CD14-positive monocyte (primary cell): ENCODE measurements around the gene VWA1. TPM values are rescaled to one million over a fixed set of nuclear protein-coding genes. Genes with fewer than 3 reads are reported as not detected.
"Not testable (repeated sequence)": the region's sequence is repeated elsewhere in the genome, so short reads cannot be mapped to it uniquely, and the experiment has no call there.

Source experiments
- DNase-seq, 3 donors: peaks; one replicate each; pipeline ENCODE4 v3.0.0-alpha.2; 2011 to 2022
- H2AFZ ChIP-seq: 2 replicates; pipeline ENCODE4 v1.6.0; 2012; ENCODE audit warnings: mild to moderate bottlenecking, low read depth, low read length, inconsistent platforms; ENCODE audit not compliant: insufficient read depth, poor library complexity, severe bottlenecking
- H3K27ac ChIP-seq, 2 donors: 1 replicate in 1 of 2; 2 replicates in 1 of 2; pipeline ENCODE4 v1.5.1; 2012 to 2013; ENCODE audit warnings: low read length in 2 of 2, control low read depth in 1 of 2, inconsistent platforms in 1 of 2, low read depth in 1 of 2, mild to moderate bottlenecking in 1 of 2
- H3K27me3 ChIP-seq, 2 donors: one replicate each; pipeline versions ENCODE4 v1.6.0 to v1.6.1; 2011 to 2013; ENCODE audit warnings: low read length in 2 of 2; ENCODE audit not compliant: control insufficient read depth in 2 of 2, insufficient read depth in 2 of 2
- H3K36me3 ChIP-seq, 2 donors: replicated peaks in 1 of 2; 1 replicate in 1 of 2; 2 replicates in 1 of 2; pipeline versions ENCODE4 v1.5.1 to v1.6.1; 2012 to 2013; ENCODE audit warnings: low read length in 2 of 2, control low read depth in 1 of 2, inconsistent platforms in 1 of 2, mild to moderate bottlenecking in 1 of 2; ENCODE audit not compliant: insufficient read depth in 2 of 2, control insufficient read depth in 1 of 2
- H3K4me1 ChIP-seq, 2 donors: 1 replicate in 1 of 2; 2 replicates in 1 of 2; pipeline versions ENCODE4 v1.5.1 to v1.6.1; 2012 to 2013; ENCODE audit warnings: low read length in 2 of 2, control low read depth in 1 of 2, inconsistent platforms in 1 of 2, mild to moderate bottlenecking in 1 of 2, moderate library complexity in 1 of 2; ENCODE audit not compliant: insufficient read depth in 2 of 2, control insufficient read depth in 1 of 2
- H3K4me2 ChIP-seq: replicated peaks from 2 replicates; pipeline ENCODE3; 2012; ENCODE audit warnings: low read length, moderate library complexity, mild to moderate bottlenecking; ENCODE audit not compliant: poor library complexity, severe bottlenecking; ENCODE audit errors: extremely low read depth
- H3K4me3 ChIP-seq, 3 experiments: fragments of 200-600 bp in 1 of 3; sonication (generic) in 1 of 3; replicated peaks in 1 of 3; 1 replicate in 2 of 3; 2 replicates in 1 of 3; pipeline ENCODE4 v1.5.1; 2011 to 2013; ENCODE audit warnings: low read length in 3 of 3, mild to moderate bottlenecking in 3 of 3, control low read depth in 2 of 3, low read depth in 2 of 3, inconsistent platforms in 1 of 3, moderate library complexity in 1 of 3
- H3K79me2 ChIP-seq: 2 replicates; pipeline ENCODE4 v1.6.0; 2012; ENCODE audit warnings: mild to moderate bottlenecking, control low read depth, inconsistent platforms, low read length, moderate library complexity; ENCODE audit not compliant: insufficient read depth
- H3K9ac ChIP-seq: 2 replicates; pipeline ENCODE4 v1.6.0; 2017; ENCODE audit warnings: low read length, mild to moderate bottlenecking; ENCODE audit not compliant: insufficient read depth, poor library complexity, severe bottlenecking
- H3K9me3 ChIP-seq, 2 donors: replicated peaks in 1 of 2; 1 replicate in 1 of 2; 2 replicates in 1 of 2; pipeline versions ENCODE4 v1.5.1 to v1.6.1; 2012 to 2013; ENCODE audit warnings: low read length in 2 of 2, control low read depth in 1 of 2; ENCODE audit not compliant: control insufficient read depth in 1 of 2, insufficient read depth in 1 of 2
- H4K20me1 ChIP-seq: 2 replicates; pipeline ENCODE4 v1.6.0; 2012; ENCODE audit warnings: mild to moderate bottlenecking, low read length, control low read depth, moderate library complexity; ENCODE audit not compliant: insufficient read depth
- H3K27ac Mint-ChIP-seq, 7 donors: one replicate each; pipeline ENCODE4 v1.8.0; 2020; ENCODE audit warnings: mild to moderate bottlenecking in 7 of 7, mixed read lengths in 7 of 7, moderate library complexity in 6 of 7, inconsistent platforms in 2 of 7
- H3K27me3 Mint-ChIP-seq, 3 donors: one replicate each; pipeline ENCODE4 v1.8.0; 2021 to 2022; ENCODE audit warnings: low read depth in 3 of 3, mild to moderate bottlenecking in 3 of 3, mixed read lengths in 3 of 3, moderate library complexity in 3 of 3, inconsistent platforms in 1 of 3
- H3K36me3 Mint-ChIP-seq, 2 donors: one replicate each; pipeline ENCODE4 v1.8.0; 2020; ENCODE audit warnings: mixed read lengths in 2 of 2, inconsistent platforms in 1 of 2, mild to moderate bottlenecking in 1 of 2
- H3K4me1 Mint-ChIP-seq: one replicate; pipeline ENCODE4 v1.8.0; 2020; ENCODE audit warnings: mild to moderate bottlenecking, mixed read lengths
- H3K4me3 Mint-ChIP-seq, 2 donors: one replicate each; pipeline ENCODE4 v1.8.0; 2020; ENCODE audit warnings: mild to moderate bottlenecking in 2 of 2, mixed read lengths in 2 of 2, moderate library complexity in 1 of 2
- H3K9me3 Mint-ChIP-seq, 7 donors: one replicate each; pipeline ENCODE4 v1.8.0; 2020 to 2022; ENCODE audit warnings: mixed read lengths in 7 of 7, mild to moderate bottlenecking in 6 of 7, moderate library complexity in 6 of 7, inconsistent platforms in 2 of 7
- WGBS: methylation state at CpG from one replicate; pipeline ENCODE4 v1.1.5; 2013; ENCODE audit warnings: missing lambda C conversion rate; ENCODE audit not compliant: insufficient coverage; 5-methylcytosine and 5-hydroxymethylcytosine counted together
- intact Hi-C, 2 donors: fragments of 100-400 bp; cut with micrococcal nuclease; formaldehyde crosslinking; loops; one replicate each; pipeline versions ENCODE4 v1.15.0 to v1.15.1; 2023
- polyA plus RNA-seq, 3 donors: library from polyadenylated mRNA; depleted of rRNA in 1 of 3; unstranded in 2 of 3; stranded (reverse) in 1 of 3; fragments of 300-500 nt in 2 of 3; fragments of >200 nt in 1 of 3; fragmentation: Illumina TruSeq in 2 of 3; gene quantifications; 1 replicate in 2 of 3; 2 replicates in 1 of 3; pipeline ENCODE4 v1.2.3, GENCODE V29; 2012 to 2021
- TF ChIP-seq, protein P1 (sequence below): fragments of 200-600 bp; IDR thresholded peaks from one replicate; pipeline ENCODE4 v1.8.0; 2022; ENCODE audit warnings: antibody characterized with exemption, mild to moderate bottlenecking

Gene VWA1
- polyA plus RNA-seq, 3 donors = not detected

DNA sequence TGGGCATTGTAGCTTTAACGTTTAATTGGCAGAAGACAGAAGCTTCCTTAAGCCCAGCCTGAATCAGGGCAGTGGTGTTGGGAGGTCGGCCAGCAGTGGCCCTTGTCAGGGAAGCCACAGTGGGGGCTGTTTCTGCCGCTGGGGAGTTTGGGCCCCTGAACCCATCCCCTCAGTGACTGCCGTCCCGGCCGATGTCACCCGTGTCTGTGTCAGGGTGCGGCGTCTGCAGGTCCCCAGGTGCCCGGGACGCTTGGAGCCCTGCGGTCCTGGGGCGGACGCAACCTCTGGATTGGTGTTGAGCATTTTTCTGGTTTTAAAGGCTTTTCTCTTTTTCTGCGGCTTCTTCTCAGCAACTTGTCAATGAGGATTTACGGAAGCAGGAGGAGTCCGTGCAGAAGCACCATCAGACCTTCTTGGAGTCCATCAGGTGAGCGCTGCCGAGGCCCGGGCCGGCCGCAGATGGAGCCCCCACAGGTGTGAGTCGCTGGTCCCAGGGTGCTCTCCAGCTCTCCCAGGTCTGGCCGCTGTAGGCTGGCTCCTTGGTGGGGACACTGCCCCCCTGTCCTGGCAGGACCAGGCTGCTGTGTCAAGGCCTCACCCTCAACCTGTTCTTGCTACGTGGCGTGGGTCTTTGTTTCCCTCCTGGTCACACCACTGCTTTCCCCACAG, 16.3 kb downstream of the VWA1 start:
- H3K4me2 ChIP-seq = no peak overlapping the region

DNA sequence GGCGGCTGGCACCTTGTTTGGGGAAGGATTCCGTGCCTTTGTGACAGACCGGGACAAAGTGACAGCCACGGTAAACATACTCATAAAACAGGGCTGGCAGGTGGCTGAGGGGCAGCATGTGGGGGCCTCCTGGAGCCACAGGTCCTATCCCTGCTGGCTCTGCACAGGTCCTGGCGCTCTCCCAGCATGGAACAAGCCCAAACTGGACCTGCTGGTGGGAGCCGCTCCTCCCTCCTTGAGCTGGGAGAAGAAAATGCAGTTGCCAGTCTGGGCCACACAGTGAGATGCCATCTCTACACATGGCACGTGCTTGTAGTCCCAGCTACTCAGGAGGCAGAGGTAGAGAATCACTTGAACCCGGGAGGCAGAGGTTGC, 16.9 kb downstream of the VWA1 start:
- H3K36me3 ChIP-seq, H4K20me1 ChIP-seq, H3K27ac ChIP-seq, H3K9me3 ChIP-seq, intact Hi-C loops, H3K9me3 Mint-ChIP-seq, H3K9ac ChIP-seq, H3K4me2 ChIP-seq, H3K27me3 ChIP-seq, H3K36me3 Mint-ChIP-seq, H3K4me3 ChIP-seq, H3K4me3 Mint-ChIP-seq, H3K27ac Mint-ChIP-seq, H2AFZ ChIP-seq, DNase-seq, H3K4me1 Mint-ChIP-seq, H3K79me2 ChIP-seq, H3K4me1 ChIP-seq: not testable (repeated sequence)
- 67% methylated on average over 3 of the region's 8 CpGs for WGBS
- peaks cover 1 to 20% (median 2%) of the 10 kb centered on the region in 3 donors for H3K27me3 Mint-ChIP-seq

More for the DNA sequence above, 16.3 kb downstream of the VWA1 start:
- Histone ChIP-seq H2AFZ (no peak overlapping the region), H3K9ac (no peak overlapping the region), H3K27ac (no peak overlapping the region), H3K27me3 (no peaks in the 10 kb centered on the region), H3K9me3 (no peaks in the 10 kb centered on the region), H3K4me1 (no peaks in the 10 kb centered on the region), H3K79me2 (no peaks in the 10 kb centered on the region), H3K36me3 (no peaks in the 10 kb centered on the region), H3K4me3 (no peak overlapping the region), H4K20me1 (no peaks in the 10 kb centered on the region)
- no peak for DNase-seq
- intact Hi-C loops = no loop called here
- Mint-ChIP-seq H3K27me3 (peaks cover 1 to 23% (median 2%) of the 10 kb centered on the region in 3 donors), H3K27ac (no peak overlapping the region), H3K4me3 (no peak overlapping the region), H3K9me3 (no peaks in the 10 kb centered on the region), H3K4me1 (no peaks in the 10 kb centered on the region), H3K36me3 (no peaks in the 10 kb centered on the region)
- TF ChIP-seq, protein P1, sequence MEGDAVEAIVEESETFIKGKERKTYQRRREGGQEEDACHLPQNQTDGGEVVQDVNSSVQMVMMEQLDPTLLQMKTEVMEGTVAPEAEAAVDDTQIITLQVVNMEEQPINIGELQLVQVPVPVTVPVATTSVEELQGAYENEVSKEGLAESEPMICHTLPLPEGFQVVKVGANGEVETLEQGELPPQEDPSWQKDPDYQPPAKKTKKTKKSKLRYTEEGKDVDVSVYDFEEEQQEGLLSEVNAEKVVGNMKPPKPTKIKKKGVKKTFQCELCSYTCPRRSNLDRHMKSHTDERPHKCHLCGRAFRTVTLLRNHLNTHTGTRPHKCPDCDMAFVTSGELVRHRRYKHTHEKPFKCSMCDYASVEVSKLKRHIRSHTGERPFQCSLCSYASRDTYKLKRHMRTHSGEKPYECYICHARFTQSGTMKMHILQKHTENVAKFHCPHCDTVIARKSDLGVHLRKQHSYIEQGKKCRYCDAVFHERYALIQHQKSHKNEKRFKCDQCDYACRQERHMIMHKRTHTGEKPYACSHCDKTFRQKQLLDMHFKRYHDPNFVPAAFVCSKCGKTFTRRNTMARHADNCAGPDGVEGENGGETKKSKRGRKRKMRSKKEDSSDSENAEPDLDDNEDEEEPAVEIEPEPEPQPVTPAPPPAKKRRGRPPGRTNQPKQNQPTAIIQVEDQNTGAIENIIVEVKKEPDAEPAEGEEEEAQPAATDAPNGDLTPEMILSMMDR = no peak
- WGBS = 94% methylated on average over 20 of the region's 26 CpGs
